ENCODE results near the gene PAX2. TPM values are rescaled to one million over a fixed set of nuclear protein-coding genes. Genes with fewer than 3 reads are reported as not detected.
A peak's percentile ranks its signal among the peaks of the same experiment; 100 is the strongest.

The PAX2 gene
- total RNA-seq, 6 experiments from 2014 or later = not detected

- peaks cover 13% of the 10 kb centered on the region for H3K4me1 Mint-ChIP-seq (ENCODE audit: low read depth)
- no peak overlapping the region for H3K27ac Mint-ChIP-seq
- H3K27me3 Mint-ChIP-seq (ENCODE audit: insufficient read depth) = peaks cover 80% of the 10 kb centered on the region
- no peaks in the 10 kb centered on the region for H3K36me3 Mint-ChIP-seq (ENCODE audit: low read depth)
- DNase-seq = peak; percentile 3
- H3K4me3 Mint-ChIP-seq = no peak overlapping the region
- H3K9me3 Mint-ChIP-seq = no peaks in the 10 kb centered on the region
- TF ChIP-seq CTCF (IDR thresholded peaks at IDR 0.05) = peak; percentile 82
These were observed 1.7 kb upstream of the PAX2 start for GRCh38 chr10:100743626-100744135.

- Mint-ChIP-seq H3K4me3 (peak overlapping the region; percentile 49; the same call in 1 of the 2 replicates), H3K9me3 (no peaks in the 10 kb centered on the region), H3K4me1 (ENCODE audit: low read depth) (peaks cover 13% of the 10 kb centered on the region), H3K27me3 (ENCODE audit: insufficient read depth) (peaks cover 81% of the 10 kb centered on the region), H3K36me3 (ENCODE audit: low read depth) (no peaks in the 10 kb centered on the region), H3K27ac (no peak overlapping the region)
- TF ChIP-seq CTCF (IDR thresholded peaks at IDR 0.05) = no peak
- DNase-seq = no peak
These were observed 1.0 kb upstream of the PAX2 start for GRCh38 chr10:100744136-100744986.

- H3K4me1 Mint-ChIP-seq (ENCODE audit: low read depth) = peaks cover 13% of the 10 kb centered on the region
- H3K9me3 Mint-ChIP-seq = no peaks in the 10 kb centered on the region
- no peak for TF ChIP-seq CTCF (IDR thresholded peaks at IDR 0.05)
- no peak overlapping the region for H3K27ac Mint-ChIP-seq
- peaks cover 79% of the 10 kb centered on the region for H3K27me3 Mint-ChIP-seq (ENCODE audit: insufficient read depth)
- no peak for DNase-seq
- peak overlapping the region; percentile 28; the same call in 1 of the 2 replicates for H3K4me3 Mint-ChIP-seq
- H3K36me3 Mint-ChIP-seq (ENCODE audit: low read depth) = no peaks in the 10 kb centered on the region
These were observed 751 bp downstream of the PAX2 start for GRCh38 chr10:100745882-100746783.

GRCh38 chr10:100746784-100747455, 1.5 kb downstream of the PAX2 start:
- H3K36me3 Mint-ChIP-seq (ENCODE audit: low read depth) = no peaks in the 10 kb centered on the region
- H3K4me1 Mint-ChIP-seq (ENCODE audit: low read depth) = peaks cover 13% of the 10 kb centered on the region
- H3K27me3 Mint-ChIP-seq (ENCODE audit: insufficient read depth) = peaks cover 80% of the 10 kb centered on the region
- no peaks in the 10 kb centered on the region for H3K9me3 Mint-ChIP-seq
- no peak for TF ChIP-seq CTCF (IDR thresholded peaks at IDR 0.05)
- H3K27ac Mint-ChIP-seq = no peak overlapping the region
- H3K4me3 Mint-ChIP-seq = no peak overlapping the region
- no peak for DNase-seq
